Fibroblast of skin of left quadriceps (primary cell): ENCODE results near the gene MUSK.
A peak's percentile ranks its signal among the peaks of the same experiment; 100 is the strongest.
"Not testable (repeated sequence)": the region's sequence is repeated elsewhere in the genome, so short reads cannot be mapped to it uniquely, and the experiment has no call there.

Experiments used
- DNase-seq, 2 experiments: peaks; one replicate each; pipeline ENCODE4 v3.0.0-alpha.2; 2013; ENCODE audit warnings: low read depth in 2 of 2

MUSK gene

DNA sequence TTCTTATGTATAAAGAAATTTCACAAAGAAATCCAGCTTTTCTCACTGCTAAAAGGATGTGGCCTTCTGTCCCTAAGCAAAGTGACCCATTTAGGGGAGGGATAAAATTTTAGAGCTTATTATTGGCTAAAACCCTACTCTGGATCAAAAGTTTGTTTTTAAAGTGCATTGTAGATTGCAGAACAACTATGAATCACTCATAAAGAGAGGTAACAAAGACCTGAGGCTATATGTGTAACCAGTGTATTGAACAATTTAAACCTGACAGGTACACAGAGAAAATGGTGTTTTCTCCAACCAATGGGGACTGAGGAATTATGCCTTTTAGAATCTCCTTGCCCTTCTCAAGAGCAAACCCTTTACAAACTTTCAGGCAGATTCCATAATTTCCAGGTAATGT, 86.6 kb downstream of the MUSK start:
- no peak for DNase-seq

- no peak for DNase-seq
Observed at GRCh38 chr9:110758201-110758600, 89.6 kb downstream of the MUSK start.

DNA sequence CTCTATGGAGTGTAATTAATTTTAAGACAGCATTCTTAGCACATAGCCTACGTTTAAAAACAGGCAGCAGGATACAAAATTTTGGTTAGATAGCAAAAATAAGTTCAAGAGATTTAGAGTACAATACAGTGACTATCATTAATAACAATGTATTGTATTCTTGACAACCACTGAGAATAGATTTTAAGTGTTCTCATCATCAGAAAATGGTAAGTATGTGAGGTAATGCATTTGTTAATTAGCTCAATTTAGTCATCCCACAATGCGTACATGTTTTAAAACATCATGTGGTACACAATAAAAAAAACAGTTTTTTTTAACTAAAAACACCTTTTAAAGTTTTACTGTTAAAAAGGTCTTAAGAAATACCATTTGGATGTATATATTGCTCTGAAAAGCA, 94.2 kb downstream of the MUSK start:
- DNase-seq, result no peak

DNA sequence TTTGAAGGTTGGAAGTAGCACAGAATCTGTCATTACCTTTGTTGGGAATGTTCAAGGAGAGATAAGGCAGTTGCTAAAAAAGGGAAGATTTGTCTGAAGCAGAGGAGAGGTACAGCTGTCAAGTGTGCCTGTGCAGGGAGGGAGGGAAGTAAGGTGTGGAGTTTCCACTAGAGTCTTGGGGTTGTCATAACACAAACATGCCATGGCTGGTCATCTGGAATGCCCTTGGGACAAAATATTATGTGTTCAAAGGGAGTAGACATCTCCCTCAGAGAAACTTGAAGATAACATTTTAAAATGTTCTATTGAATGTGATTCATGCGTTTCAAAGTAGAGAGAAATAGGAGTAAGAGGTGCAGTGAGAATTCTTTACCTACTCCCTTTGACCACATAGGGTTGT, 95.0 kb downstream of the MUSK start:
- no peak for DNase-seq

- DNase-seq, result no peak
Observed at GRCh38 chr9:110764006-110764405, 95.4 kb downstream of the MUSK start.

DNA sequence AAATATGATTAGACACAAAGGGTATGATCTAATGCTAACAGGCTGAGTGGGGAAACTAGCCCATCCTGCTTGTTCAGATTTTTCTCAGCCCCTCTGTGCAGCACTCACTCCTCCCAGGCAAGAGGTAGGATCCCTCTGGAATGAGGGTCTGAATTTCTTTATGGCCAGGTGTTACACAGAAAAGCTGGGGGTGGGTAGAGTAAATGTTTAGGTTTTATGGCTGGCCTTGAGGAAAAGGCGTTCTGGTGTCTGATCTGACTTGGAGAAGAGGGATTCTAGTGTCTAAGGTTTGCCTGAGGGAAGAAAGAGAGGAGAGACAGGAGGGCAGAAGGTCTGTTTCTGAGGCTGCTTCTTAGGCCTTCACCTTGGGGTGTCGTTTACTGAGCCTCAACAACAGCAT, 97.3 kb downstream of the MUSK start:
- DNase-seq, result no peak

DNA sequence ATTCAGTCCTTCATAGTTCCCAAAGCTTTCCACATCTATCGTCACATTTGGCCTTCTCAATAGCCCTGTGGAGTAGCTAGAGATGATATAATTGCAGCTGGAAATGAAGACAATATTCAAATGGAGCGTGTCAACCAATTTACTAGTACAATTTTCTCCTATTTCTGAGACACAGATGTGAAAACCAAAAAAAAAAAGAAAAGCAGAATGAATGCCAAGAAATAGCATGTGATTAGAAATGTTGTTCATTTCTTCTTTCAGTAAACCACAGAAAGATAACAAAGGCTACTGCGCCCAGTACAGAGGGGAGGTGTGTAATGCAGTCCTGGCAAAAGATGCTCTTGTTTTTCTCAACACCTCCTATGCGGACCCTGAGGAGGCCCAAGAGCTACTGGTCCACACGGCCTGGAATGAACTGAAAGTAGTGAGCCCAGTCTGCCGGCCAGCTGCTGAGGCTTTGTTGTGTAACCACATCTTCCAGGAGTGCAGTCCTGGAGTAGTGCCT, 99.0 kb downstream of the MUSK start:
- DNase-seq, result no peak

DNA sequence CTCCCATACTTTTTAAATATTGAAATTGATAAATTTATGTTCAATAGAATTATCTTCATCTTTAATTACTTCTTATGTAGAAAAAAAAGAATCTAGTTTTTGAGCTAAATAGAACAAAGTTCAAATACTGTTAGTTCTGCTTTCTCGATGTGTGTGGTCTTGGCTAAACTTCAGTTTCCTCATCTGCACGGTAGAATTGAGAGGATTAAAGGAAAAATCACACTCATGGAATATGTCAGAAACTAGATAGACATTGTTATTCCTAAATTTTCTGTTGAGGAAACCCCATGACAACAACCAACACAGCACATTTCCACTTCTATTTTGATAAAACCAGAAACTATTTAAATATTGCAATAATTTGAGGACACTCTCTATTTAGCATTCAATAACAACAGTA, 100.3 kb downstream of the MUSK start:
- no peak for DNase-seq

DNA sequence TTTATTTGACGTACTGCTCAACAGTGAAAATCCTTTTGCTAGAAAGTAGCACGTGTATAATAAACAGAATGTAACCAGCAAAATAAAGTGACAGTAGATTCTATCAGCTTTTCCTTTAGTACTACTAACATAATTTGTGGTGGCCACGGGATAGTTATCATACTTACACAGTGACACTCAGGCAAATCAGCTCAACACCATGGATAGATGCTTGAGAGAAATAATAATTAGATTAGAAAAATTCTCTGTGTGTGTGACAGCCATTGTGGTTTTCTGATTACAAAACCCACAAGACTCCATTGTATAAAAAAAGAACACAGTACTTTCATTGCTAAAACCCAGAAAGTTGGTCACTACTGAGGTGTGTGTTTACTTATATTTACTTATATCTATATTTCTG, 101.1 kb downstream of the MUSK start:
- peak in 1 of 2 experiments; percentile 62 for DNase-seq

DNA sequence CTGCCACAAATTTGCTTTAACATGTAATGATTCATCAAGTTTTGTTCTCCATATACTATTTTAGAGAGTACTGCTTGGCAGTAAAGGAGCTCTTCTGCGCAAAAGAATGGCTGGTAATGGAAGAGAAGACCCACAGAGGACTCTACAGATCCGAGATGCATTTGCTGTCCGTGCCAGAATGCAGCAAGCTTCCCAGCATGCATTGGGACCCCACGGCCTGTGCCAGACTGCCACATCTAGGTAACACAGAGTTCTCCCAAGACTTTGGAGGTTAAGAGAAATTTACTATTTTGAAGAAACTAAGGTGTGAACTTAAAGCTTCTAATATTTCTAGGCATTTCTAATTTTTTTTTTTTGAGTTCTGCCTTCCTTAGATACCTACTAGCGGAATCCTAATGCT, 107.1 kb downstream of the MUSK start:
- no peak for DNase-seq

DNA sequence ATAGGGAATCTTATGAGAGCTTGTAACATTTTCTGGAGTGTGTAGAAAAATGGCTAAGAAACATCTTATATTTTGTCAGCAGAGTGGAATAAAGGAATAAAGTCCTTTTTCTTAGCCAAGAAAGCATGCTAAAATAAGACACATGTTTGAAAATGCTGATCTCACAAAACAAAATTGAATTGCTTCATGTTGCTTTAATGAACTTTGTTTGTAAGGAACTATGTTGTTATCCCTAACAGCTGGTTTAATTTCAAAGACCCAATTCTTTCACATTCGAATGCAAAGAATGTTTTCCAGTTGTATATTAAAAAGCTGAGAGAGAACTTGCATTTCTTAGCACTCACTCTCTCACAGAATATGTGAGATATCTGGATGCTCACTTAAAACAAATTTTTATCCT, 107.6 kb downstream of the MUSK start:
- no peak for DNase-seq

GRCh38 chr9:110777196-110777875, 108.7 kb downstream of the MUSK start:
- no peak for DNase-seq

GRCh38 chr9:110777876-110778215, 109.3 kb downstream of the MUSK start:
- no peak for DNase-seq

- DNase-seq, result no peak
Observed at GRCh38 chr9:110782701-110783100, 114.1 kb downstream of the MUSK start.

- DNase-seq, result no peak
Observed at GRCh38 chr9:110784309-110784708, 115.7 kb downstream of the MUSK start.

- DNase-seq, result no peak
Observed at GRCh38 chr9:110785166-110785565, 116.6 kb downstream of the MUSK start.

DNA sequence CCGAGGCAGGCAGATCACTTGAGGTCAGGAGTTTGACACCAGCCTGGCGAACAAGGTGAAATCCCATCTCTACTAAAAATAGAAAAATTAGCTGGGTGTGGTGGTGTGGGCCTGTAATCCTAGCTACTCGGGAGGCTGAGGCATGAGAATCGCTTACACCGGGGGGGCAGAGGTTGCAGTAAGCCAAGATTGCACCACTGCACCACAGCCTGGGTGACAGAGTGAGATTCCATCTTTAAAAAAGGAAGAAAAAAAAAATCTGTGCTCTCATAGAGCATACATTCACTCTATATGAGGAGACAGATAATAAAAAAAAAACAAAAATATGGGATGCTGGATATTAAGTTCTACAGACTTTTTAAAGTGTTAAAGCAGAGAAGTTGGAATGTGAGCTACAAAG, 119.8 kb downstream of the MUSK start:
- DNase-seq, result not testable (repeated sequence)

- DNase-seq, result no peak
Observed at GRCh38 chr9:110788871-110789270, 120.3 kb downstream of the MUSK start.

- peak; percentile 79 to 83 for DNase-seq
Observed at GRCh38 chr9:110797611-110798010, 129.0 kb downstream of the MUSK start.

DNA sequence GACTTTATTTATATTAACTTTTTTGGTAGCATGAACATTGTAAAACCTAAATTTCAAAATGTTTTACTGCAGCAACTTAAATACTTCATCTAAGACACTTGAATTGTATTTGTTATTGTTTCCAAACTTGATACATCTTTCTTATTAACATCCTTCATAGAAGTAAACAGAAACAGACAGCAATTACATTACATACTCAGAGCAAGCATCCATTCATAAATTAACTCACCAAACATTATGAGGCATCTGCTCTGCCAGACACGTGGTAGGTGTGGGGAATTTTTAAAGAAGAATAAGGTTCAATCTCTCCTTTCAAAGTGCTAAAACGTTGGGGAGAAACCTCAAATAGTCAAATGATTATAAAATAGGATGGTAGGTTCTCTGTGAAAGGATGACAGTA, 130.8 kb downstream of the MUSK start:
- DNase-seq, result peak in 1 of 2 experiments; percentile 28

DNA sequence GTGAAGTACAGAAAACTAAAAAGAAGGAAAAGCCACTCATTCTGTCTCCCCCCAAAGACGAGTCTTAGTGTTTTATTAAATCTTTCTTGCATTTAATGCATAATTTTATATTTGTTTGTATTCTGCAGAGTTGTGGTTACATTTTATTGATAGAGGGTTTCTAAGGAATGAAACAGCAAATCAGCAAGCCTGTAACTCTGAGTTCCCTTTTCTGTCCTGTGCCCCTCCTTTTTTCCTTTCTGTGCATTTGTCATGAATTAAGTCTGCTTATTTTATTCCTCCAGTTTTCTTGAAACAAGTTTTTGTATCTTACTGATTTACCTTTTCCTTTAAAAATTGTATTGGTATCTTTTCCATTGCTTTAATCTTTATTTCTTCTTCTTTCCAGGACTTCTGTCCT, 132.8 kb downstream of the MUSK start:
- DNase-seq, result no peak

DNA sequence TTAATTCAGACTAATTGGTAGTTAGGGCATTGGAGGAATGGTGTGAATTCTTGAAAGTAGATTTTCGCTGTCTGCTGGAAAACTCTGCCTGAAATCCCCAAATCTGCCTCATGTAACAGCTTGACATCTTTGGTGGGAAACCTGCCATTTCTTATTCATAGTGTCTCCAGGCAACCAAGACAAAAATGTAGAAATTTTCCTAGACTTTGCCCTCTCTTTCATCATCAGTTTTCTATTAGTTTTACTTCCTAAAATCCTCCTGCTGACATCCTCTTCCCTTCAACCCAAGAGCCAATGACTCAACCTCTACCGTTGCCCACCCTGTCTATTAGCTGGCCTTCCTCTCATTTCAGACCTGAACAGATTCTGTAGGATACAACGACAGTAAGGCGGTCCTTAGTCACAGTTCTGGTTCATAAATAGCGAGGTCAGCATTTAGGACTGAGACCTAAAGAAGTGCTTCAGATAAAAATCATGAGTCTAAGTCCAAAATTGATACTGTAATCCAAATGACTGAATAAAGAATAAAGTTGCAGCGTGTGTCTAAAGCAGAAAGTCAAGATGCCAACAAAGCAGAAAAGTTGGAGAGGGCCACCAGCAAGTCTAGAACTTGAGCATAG, 133.9 kb downstream of the MUSK start:
- peak; percentile 56 to 60 for DNase-seq

DNA sequence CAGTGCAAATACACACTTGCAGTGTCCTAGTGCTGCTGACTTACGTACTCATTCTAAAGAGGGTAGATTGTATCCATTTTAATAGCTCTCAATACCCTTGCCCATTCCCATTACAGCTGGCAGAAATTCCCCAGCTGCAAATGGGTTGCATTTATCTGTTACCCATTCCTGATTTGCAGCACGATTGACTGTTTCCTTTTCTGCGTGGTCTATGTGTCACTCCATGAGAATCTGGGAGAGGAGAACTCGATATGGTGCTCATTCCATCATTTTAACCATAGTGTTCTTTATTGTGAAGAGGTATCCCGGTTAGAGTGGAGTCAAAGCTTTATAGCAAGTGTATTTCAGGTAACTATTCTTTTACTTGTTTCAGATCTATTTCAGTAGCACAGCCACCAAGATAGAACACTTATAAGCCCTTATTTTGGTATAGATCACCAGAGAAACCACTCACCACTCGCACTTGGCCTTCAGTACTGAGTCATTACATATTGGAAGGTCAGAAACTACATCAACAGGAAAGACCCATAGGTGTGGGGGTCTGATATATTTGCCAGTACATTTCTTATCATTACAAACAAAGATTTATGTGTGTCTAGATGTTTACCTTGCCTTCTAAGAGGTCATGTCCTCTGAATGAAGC, 139.5 kb downstream of the MUSK start:
- DNase-seq, result no peak
